A549 (cell line): Measurements from ENCODE around the gene FLRT3.

Experiments used
- BCL3 ChIP-seq: fragments of >200 bp; sonication (Bioruptor Twin); formaldehyde crosslinking; IDR thresholded peaks from 3 replicates; pipeline ENCODE4 v1.6.1; 2016
- CHD2 ChIP-seq: fragments of 150-350 bp; IDR thresholded peaks from 2 replicates; pipeline ENCODE4 v1.6.1; 2014; ENCODE audit warnings: low read length; ENCODE audit not compliant: partially characterized antibody
- EP300 ChIP-seq, 2 experiments: fragments of >200 bp; sonication (Bioruptor Twin); formaldehyde crosslinking; IDR thresholded peaks; 2 replicates in 1 of 2; 3 replicates in 1 of 2; pipeline ENCODE4 v1.6.1; 2016 to 2017
- ESRRA ChIP-seq: fragments of 150-350 bp; IDR thresholded peaks from 2 replicates; pipeline ENCODE4 v1.6.1; 2014; ENCODE audit warnings: mild to moderate bottlenecking, low read length, borderline replicate concordance
- POLR2AphosphoS2 ChIP-seq: conservative IDR thresholded peaks from 2 replicates; pipeline ENCODE4 v1.6.1; 2012; ENCODE audit warnings: low read length, improper control_type of control experiment, inconsistent platforms
- RFX5 ChIP-seq: fragments of 450-650 bp; IDR thresholded peaks from 2 replicates; pipeline ENCODE4 v1.7.1; 2014; ENCODE audit warnings: antibody characterized with exemption, mild to moderate bottlenecking, moderate library complexity
- TF ChIP-seq, protein P1 (sequence below): fragments of 200-600 bp; sonication (generic); IDR thresholded peaks from 2 replicates; pipeline ENCODE4 v1.6.1; 2016; ENCODE audit warnings: antibody characterized with exemption, mild to moderate bottlenecking, moderate library complexity
- TF ChIP-seq, protein P2 (sequence below): fragments of >200 bp; sonication (Bioruptor Twin); formaldehyde crosslinking; IDR thresholded peaks from 3 replicates; pipeline ENCODE4 v1.5.1; 2016

DNA sequence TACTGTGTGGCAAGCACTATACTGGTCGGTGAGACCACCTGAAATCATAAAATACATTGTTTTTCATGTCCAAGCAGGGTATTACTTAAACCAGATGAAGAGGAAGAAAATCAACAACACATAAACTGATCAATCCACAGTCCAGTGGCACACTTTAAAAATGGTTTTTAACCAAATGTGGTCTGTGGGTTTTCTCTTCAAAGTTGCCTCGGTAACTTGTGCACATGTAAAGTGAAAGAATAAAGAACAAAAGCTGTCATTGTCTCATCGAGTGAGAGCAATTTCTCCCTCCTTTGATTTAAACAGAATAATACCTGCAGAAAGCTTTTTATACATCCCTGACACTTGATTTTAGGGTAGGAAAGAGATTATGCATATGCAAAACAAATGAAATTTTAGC lies 3.7 kb downstream of the FLRT3 start:
- TF ChIP-seq RFX5 (no peak), ESRRA (no peak), POLR2AphosphoS2 (no peak), CHD2 (no peak), EP300 (IDR thresholded peaks at IDR 0.05) (no peak), BCL3 (no peak)
- TF ChIP-seq, protein P1, sequence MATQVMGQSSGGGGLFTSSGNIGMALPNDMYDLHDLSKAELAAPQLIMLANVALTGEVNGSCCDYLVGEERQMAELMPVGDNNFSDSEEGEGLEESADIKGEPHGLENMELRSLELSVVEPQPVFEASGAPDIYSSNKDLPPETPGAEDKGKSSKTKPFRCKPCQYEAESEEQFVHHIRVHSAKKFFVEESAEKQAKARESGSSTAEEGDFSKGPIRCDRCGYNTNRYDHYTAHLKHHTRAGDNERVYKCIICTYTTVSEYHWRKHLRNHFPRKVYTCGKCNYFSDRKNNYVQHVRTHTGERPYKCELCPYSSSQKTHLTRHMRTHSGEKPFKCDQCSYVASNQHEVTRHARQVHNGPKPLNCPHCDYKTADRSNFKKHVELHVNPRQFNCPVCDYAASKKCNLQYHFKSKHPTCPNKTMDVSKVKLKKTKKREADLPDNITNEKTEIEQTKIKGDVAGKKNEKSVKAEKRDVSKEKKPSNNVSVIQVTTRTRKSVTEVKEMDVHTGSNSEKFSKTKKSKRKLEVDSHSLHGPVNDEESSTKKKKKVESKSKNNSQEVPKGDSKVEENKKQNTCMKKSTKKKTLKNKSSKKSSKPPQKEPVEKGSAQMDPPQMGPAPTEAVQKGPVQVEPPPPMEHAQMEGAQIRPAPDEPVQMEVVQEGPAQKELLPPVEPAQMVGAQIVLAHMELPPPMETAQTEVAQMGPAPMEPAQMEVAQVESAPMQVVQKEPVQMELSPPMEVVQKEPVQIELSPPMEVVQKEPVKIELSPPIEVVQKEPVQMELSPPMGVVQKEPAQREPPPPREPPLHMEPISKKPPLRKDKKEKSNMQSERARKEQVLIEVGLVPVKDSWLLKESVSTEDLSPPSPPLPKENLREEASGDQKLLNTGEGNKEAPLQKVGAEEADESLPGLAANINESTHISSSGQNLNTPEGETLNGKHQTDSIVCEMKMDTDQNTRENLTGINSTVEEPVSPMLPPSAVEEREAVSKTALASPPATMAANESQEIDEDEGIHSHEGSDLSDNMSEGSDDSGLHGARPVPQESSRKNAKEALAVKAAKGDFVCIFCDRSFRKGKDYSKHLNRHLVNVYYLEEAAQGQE: no peak
- TF ChIP-seq, protein P2, sequence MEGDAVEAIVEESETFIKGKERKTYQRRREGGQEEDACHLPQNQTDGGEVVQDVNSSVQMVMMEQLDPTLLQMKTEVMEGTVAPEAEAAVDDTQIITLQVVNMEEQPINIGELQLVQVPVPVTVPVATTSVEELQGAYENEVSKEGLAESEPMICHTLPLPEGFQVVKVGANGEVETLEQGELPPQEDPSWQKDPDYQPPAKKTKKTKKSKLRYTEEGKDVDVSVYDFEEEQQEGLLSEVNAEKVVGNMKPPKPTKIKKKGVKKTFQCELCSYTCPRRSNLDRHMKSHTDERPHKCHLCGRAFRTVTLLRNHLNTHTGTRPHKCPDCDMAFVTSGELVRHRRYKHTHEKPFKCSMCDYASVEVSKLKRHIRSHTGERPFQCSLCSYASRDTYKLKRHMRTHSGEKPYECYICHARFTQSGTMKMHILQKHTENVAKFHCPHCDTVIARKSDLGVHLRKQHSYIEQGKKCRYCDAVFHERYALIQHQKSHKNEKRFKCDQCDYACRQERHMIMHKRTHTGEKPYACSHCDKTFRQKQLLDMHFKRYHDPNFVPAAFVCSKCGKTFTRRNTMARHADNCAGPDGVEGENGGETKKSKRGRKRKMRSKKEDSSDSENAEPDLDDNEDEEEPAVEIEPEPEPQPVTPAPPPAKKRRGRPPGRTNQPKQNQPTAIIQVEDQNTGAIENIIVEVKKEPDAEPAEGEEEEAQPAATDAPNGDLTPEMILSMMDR: no peak
